HK-2 (cell line): Measurements from ENCODE around the gene FAM186B.

Experiments used
- DNase-seq: peaks from one replicate; pipeline ENCODE4 v3.0.0-alpha.2; 2018; ENCODE audit not compliant: unreplicated experiment

FAM186B gene

GRCh38 chr12:49537752-49538509, 67.5 kb downstream of the FAM186B start:
- DNase-seq: no peak
